OCI-LY1 (cell line): ENCODE results near the gene MED13L.

Experiments used
- H2AFZ ChIP-seq: fragments of 200-600 bp; sonication (generic), shearing (Covaris generic); 2 replicates; pipeline ENCODE4 v1.6.0; 2014; ENCODE audit warnings: antibody characterized with exemption, mild to moderate bottlenecking, low read length
- H3F3A ChIP-seq: fragments of 200-600 bp; sonication (generic), shearing (Covaris generic); 2 replicates; pipeline ENCODE4 v1.6.0; 2014; ENCODE audit warnings: mild to moderate bottlenecking, antibody characterized with exemption, low read length, moderate library complexity; ENCODE audit not compliant: insufficient read depth
- H3K27ac ChIP-seq: fragments of 200-600 bp; sonication (generic); 2 replicates; pipeline ENCODE4 v1.5.1; 2014; ENCODE audit warnings: low read length, mixed run types, mild to moderate bottlenecking, low read depth; ENCODE audit not compliant: poor library complexity, severe bottlenecking
- H3K27me3 ChIP-seq: fragments of 200-600 bp; sonication (generic); 2 replicates; pipeline ENCODE4 v1.6.0; 2014; ENCODE audit warnings: antibody characterized with exemption, mild to moderate bottlenecking, low read length, moderate library complexity; ENCODE audit not compliant: insufficient read depth
- H3K36me3 ChIP-seq: fragments of 200-600 bp; sonication (generic); 2 replicates; pipeline ENCODE4 v1.6.1; 2014; ENCODE audit warnings: mild to moderate bottlenecking, antibody characterized with exemption, low read length, moderate library complexity, mixed read lengths; ENCODE audit not compliant: insufficient read depth
- H3K4me1 ChIP-seq: fragments of 200-600 bp; sonication (generic); 2 replicates; pipeline ENCODE4 v1.5.1; 2014; ENCODE audit warnings: mild to moderate bottlenecking, low read length, moderate library complexity; ENCODE audit not compliant: insufficient read depth, severe bottlenecking
- H3K4me2 ChIP-seq: fragments of 200-600 bp; sonication (generic), shearing (Covaris generic); 2 replicates; pipeline ENCODE4 v1.6.1; 2014; ENCODE audit warnings: low read length
- H3K4me3 ChIP-seq: fragments of 200-600 bp; sonication (generic); 2 replicates; pipeline ENCODE4 v1.5.1; 2014; ENCODE audit warnings: low read length, low read depth, mild to moderate bottlenecking, mixed read lengths; ENCODE audit not compliant: poor library complexity, severe bottlenecking
- H3K79me2 ChIP-seq: fragments of 200-600 bp; shearing (Covaris generic); 2 replicates; pipeline ENCODE4 v1.6.1; 2016; ENCODE audit warnings: mixed run types, low read length, mixed read lengths; ENCODE audit not compliant: insufficient read depth
- H3K9ac ChIP-seq: fragments of 200-600 bp; sonication (generic), shearing (Covaris generic); 2 replicates; pipeline ENCODE4 v1.6.1; 2014; ENCODE audit warnings: mild to moderate bottlenecking, low read length, mixed read lengths
- H3K9me2 ChIP-seq: fragments of 200-600 bp; sonication (generic), shearing (Covaris generic); 2 replicates; pipeline ENCODE4 v1.6.1; 2014; ENCODE audit warnings: low read depth, mild to moderate bottlenecking, low read length, mixed read lengths
- H3K9me3 ChIP-seq: fragments of 200-600 bp; shearing (Covaris generic); 2 replicates; pipeline ENCODE4 v1.6.1; 2014; ENCODE audit warnings: low read length, mixed read lengths
- H4K20me1 ChIP-seq: fragments of 200-600 bp; sonication (generic), shearing (Covaris generic); 2 replicates; pipeline ENCODE4 v1.6.0; 2016; ENCODE audit warnings: mild to moderate bottlenecking, low read length; ENCODE audit not compliant: insufficient read depth
- CTCF ChIP-seq: fragments of 200-600 bp; sonication (generic), shearing (Covaris generic); IDR thresholded peaks from 2 replicates; pipeline ENCODE4 v1.5.1; 2017; ENCODE audit warnings: mild to moderate bottlenecking, antibody characterized with exemption, low read length, moderate library complexity, mixed read lengths
- EZH2 ChIP-seq: fragments of 200-600 bp; sonication (generic), shearing (Covaris generic); IDR thresholded peaks from 2 replicates; pipeline ENCODE4 v1.8.0; 2017; ENCODE audit warnings: borderline replicate concordance, mixed run types, mild to moderate bottlenecking, antibody characterized with exemption, low read length, moderate library complexity, mixed read lengths

Gene MED13L

GRCh38 chr12:115953031-115953430, 324.5 kb downstream of the MED13L start:
- Histone ChIP-seq H3K9me3 (no peaks in the 10 kb centered on the region), H2AFZ (no peak overlapping the region), H3K4me3 (no peak overlapping the region), H3K9me2 (no peaks in the 10 kb centered on the region), H3K9ac (no peak overlapping the region), H3F3A (no peaks in the 10 kb centered on the region), H3K27me3 (no peaks in the 10 kb centered on the region), H4K20me1 (no peaks in the 10 kb centered on the region), H3K4me1 (no peaks in the 10 kb centered on the region), H3K27ac (no peak overlapping the region), H3K79me2 (no peaks in the 10 kb centered on the region), H3K36me3 (0 out of 2 replicates have a peak, but pooled peaks cover 6% of the 10 kb centered on the region), H3K4me2 (no peak overlapping the region)
- TF ChIP-seq EZH2 = no peak
- TF ChIP-seq CTCF = no peak

- Histone ChIP-seq H3K4me2 (no peak overlapping the region), H3K9me2 (no peaks in the 10 kb centered on the region), H3K36me3 (no peaks in the 10 kb centered on the region), H3F3A (no peaks in the 10 kb centered on the region), H3K27me3 (no peaks in the 10 kb centered on the region), H3K9me3 (no peaks in the 10 kb centered on the region), H4K20me1 (no peaks in the 10 kb centered on the region), H3K79me2 (no peaks in the 10 kb centered on the region), H3K4me3 (no peak overlapping the region), H2AFZ (no peak overlapping the region), H3K4me1 (no peaks in the 10 kb centered on the region), H3K27ac (no peak overlapping the region), H3K9ac (no peak overlapping the region)
- TF ChIP-seq CTCF = no peak
- TF ChIP-seq EZH2 = no peak
These were observed 326.5 kb downstream of the MED13L start for GRCh38 chr12:115950959-115951358.

- no peaks in the 10 kb centered on the region for H3F3A ChIP-seq
- H3K4me3 ChIP-seq = no peak overlapping the region
- H3K79me2 ChIP-seq = no peaks in the 10 kb centered on the region
- no peaks in the 10 kb centered on the region for H3K9me2 ChIP-seq
- no peak overlapping the region for H2AFZ ChIP-seq
- no peak overlapping the region for H3K4me2 ChIP-seq
- H3K9me3 ChIP-seq = no peaks in the 10 kb centered on the region
- H4K20me1 ChIP-seq = no peaks in the 10 kb centered on the region
- TF ChIP-seq EZH2 = no peak
- H3K27me3 ChIP-seq = no peaks in the 10 kb centered on the region
- H3K4me1 ChIP-seq = no peaks in the 10 kb centered on the region
- no peak overlapping the region for H3K27ac ChIP-seq
- H3K9ac ChIP-seq = no peak overlapping the region
- no peaks in the 10 kb centered on the region for H3K36me3 ChIP-seq
These were observed 327.8 kb downstream of the MED13L start for GRCh38 chr12:115949675-115950074.

- TF ChIP-seq CTCF (0 out of 2 replicates have a peak, but pooled peaks have one; percentile 4), EZH2 (no peak)
- Histone ChIP-seq H3K9me2 (no peaks in the 10 kb centered on the region), H3K27me3 (no peaks in the 10 kb centered on the region), H3K79me2 (no peaks in the 10 kb centered on the region), H3K27ac (no peak overlapping the region), H3K9me3 (no peaks in the 10 kb centered on the region), H3K36me3 (no peaks in the 10 kb centered on the region), H3K4me1 (no peaks in the 10 kb centered on the region), H2AFZ (no peak overlapping the region), H3K4me2 (no peak overlapping the region), H3K9ac (no peak overlapping the region), H4K20me1 (no peaks in the 10 kb centered on the region), H3K4me3 (no peak overlapping the region), H3F3A (no peaks in the 10 kb centered on the region)
These were observed 329.8 kb downstream of the MED13L start for GRCh38 chr12:115947696-115948062.
